WTC11 (cell line): ENCODE measurements around the gene GSTM4.

Experiments used
- CTCF ChIP-seq: fragments of 200-600 bp; IDR thresholded peaks from 2 replicates; pipeline ENCODE4 v1.8.0; 2022; ENCODE audit warnings: antibody characterized with exemption
- IRF1 ChIP-seq: sonication (generic); formaldehyde crosslinking; IDR thresholded peaks from 2 replicates; pipeline ENCODE4 v1.8.0; 2023; ENCODE audit warnings: missing genetic modification reagents
- IRF2 ChIP-seq: sonication (generic); formaldehyde crosslinking; IDR thresholded peaks from 2 replicates; pipeline ENCODE4 v1.8.0; 2022; ENCODE audit warnings: low read depth, missing genetic modification reagents, borderline replicate concordance
- MXD4 ChIP-seq: fragments of 250-450 bp; sonication (Bioruptor Pico); IDR thresholded peaks from 2 replicates; pipeline ENCODE4 v1.8.0; 2021; ENCODE audit warnings: mild to moderate bottlenecking, moderate library complexity, borderline replicate concordance
- ZBTB43 ChIP-seq: sonication (generic); formaldehyde crosslinking; IDR thresholded peaks from 2 replicates; pipeline ENCODE4 v1.8.1; 2023; ENCODE audit warnings: mild to moderate bottlenecking, missing genetic modification reagents

GRCh38 chr1:109620401-109620791, 35.5 kb upstream of the GSTM4 start:
- TF ChIP-seq CTCF (no peak), IRF1 (CRISPR knock-in tag) (no peak), MXD4 (CRISPR knock-in tag) (no peak), ZBTB43 (CRISPR knock-in tag) (no peak), IRF2 (CRISPR knock-in tag) (no peak)
